Body of pancreas (tissue), 4 donors: ENCODE results near the gene CCDC60. TPM values are rescaled to one million over a fixed set of nuclear protein-coding genes. Genes with fewer than 3 reads are reported as not detected.

Source experiments
- ATAC-seq: fragments of 150-250 bp; one replicate; pipeline ENCODE4 v1.9.1; 2016
- DNase-seq, 4 donors: peaks; one replicate each; pipeline ENCODE4 v3.0.0-alpha.2; 2019
- H3K27ac ChIP-seq, 4 donors: fragments of 200-600 bp; sonication (generic); 1 replicate in 3 of 4; 2 replicates in 1 of 4; pipeline versions ENCODE4 v1.5.1 to v1.6.1; 2016 to 2019; ENCODE audit warnings: mild to moderate bottlenecking in 1 of 4, mixed read lengths in 1 of 4, moderate library complexity in 1 of 4
- H3K27me3 ChIP-seq, 2 donors: fragments of 200-600 bp; sonication (generic); one replicate each; pipeline ENCODE4 v1.6.0; 2016; ENCODE audit warnings: mild to moderate bottlenecking in 1 of 2
- H3K36me3 ChIP-seq, 2 donors: fragments of 200-600 bp; sonication (generic); replicated peaks in 1 of 2; 2 replicates each; pipeline ENCODE4 v1.5.1; 2016; ENCODE audit warnings: low read depth in 2 of 2; ENCODE audit not compliant: insufficient read depth in 1 of 2
- H3K4me1 ChIP-seq: fragments of 200-600 bp; sonication (generic); one replicate; pipeline ENCODE4 v1.6.0; 2016
- H3K4me3 ChIP-seq, 2 donors: fragments of 200-600 bp; sonication (generic); 1 replicate in 1 of 2; 2 replicates in 1 of 2; pipeline ENCODE4 v1.5.1; 2016 to 2019
- H3K9me3 ChIP-seq, 3 donors: fragments of 200-600 bp; sonication (generic); 1 replicate in 2 of 3; 2 replicates in 1 of 3; pipeline ENCODE4 v1.5.1; 2016
- POLR2A ChIP-seq, 3 donors: fragments of 450-650 bp; IDR thresholded peaks; one replicate each; pipeline ENCODE4 v1.6.1; 2016; ENCODE audit warnings: antibody characterized with exemption in 3 of 3, mild to moderate bottlenecking in 2 of 3
- WGBS, 2 donors: methylation state at CpG; one replicate each; pipeline ENCODE4 v1.1.5; 2017; 5-methylcytosine and 5-hydroxymethylcytosine counted together
- intact Hi-C: fragments of 100-400 bp; cut with DNase I; formaldehyde crosslinking; loops from one replicate; pipeline ENCODE4 v1.15.1; 2023
- total RNA-seq, 2 donors: library from RNA; depleted of rRNA; stranded (reverse); fragments of >200 nt; gene quantifications; one replicate each; pipeline ENCODE4 v1.1.0, GENCODE V29; 2016
- TF ChIP-seq, protein P1 (sequence below), 7 experiments: fragments of 450-650 bp in 4 of 7; fragments of 200-600 bp in 3 of 7; sonication (generic) in 3 of 7; IDR thresholded peaks; one replicate each; pipeline ENCODE4 v1.5.1; 2016 to 2019; ENCODE audit warnings: antibody characterized with exemption in 7 of 7

CCDC60 gene
- total RNA-seq, 2 donors from 2014 or later, result not detected

DNA sequence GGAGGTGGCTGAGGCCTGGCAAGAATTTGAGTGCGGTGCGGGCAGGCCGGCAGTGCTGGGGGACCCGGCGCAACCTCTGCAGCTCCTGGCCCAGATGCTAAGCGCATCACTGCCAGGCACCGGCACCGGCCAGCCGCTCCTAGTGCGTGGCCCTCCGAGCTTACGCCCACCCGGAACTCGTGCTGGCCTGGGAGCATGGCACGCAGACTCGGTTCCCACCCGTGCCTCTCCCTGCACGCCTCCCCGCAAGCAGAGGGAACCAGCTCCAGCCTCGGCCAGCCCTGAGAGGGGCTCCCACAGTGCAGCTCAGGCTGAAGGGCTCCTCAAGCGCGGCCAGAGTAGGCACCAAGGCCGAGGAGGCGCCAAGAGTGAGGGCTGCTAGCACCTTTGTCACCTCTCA, 63.7 kb downstream of the CCDC60 start:
- WGBS, 2 donors, result 91 to 94% methylated on average over 24 of the region's 24 CpGs
- no peaks in the 10 kb centered on the region for H3K27me3 ChIP-seq
- no peak overlapping the region for H3K27ac ChIP-seq
- TF ChIP-seq, protein P1, sequence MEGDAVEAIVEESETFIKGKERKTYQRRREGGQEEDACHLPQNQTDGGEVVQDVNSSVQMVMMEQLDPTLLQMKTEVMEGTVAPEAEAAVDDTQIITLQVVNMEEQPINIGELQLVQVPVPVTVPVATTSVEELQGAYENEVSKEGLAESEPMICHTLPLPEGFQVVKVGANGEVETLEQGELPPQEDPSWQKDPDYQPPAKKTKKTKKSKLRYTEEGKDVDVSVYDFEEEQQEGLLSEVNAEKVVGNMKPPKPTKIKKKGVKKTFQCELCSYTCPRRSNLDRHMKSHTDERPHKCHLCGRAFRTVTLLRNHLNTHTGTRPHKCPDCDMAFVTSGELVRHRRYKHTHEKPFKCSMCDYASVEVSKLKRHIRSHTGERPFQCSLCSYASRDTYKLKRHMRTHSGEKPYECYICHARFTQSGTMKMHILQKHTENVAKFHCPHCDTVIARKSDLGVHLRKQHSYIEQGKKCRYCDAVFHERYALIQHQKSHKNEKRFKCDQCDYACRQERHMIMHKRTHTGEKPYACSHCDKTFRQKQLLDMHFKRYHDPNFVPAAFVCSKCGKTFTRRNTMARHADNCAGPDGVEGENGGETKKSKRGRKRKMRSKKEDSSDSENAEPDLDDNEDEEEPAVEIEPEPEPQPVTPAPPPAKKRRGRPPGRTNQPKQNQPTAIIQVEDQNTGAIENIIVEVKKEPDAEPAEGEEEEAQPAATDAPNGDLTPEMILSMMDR (IDR thresholded peaks at IDR 0.05), result no peak
- intact Hi-C loops, result no loop called here
- ATAC-seq, result no peak
- H3K9me3 ChIP-seq, result no peaks in the 10 kb centered on the region
- no peaks in the 10 kb centered on the region for H3K36me3 ChIP-seq
- no peak for DNase-seq
- no peak overlapping the region for H3K4me3 ChIP-seq
- no peaks in the 10 kb centered on the region for H3K4me1 ChIP-seq

DNA sequence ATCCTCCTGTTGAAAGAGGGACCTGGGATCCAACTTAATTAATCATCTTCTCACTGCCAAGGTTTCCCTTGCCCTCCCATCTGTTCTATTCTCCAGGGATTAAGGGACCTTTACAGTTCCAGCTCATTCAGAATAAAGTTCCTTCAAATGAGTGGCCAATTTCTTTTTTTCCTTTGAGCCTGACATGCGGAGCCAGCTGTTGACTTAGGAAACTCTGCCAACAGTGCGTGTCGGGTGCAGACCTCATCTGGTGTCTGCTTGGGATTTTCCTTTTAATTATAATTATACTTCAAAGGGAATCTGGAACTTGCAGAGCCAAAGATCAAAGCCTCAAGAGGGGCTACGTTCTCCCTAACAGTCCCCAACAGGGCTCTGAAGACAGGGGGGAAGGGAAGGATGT, 64.8 kb downstream of the CCDC60 start:
- intact Hi-C loops, result no loop called here
- no peak overlapping the region for H3K4me3 ChIP-seq
- H3K36me3 ChIP-seq, result no peaks in the 10 kb centered on the region
- DNase-seq (no peak), ATAC-seq (no peak)
- no peak for TF ChIP-seq POLR2A (IDR thresholded peaks at IDR 0.05)
- TF ChIP-seq, protein P1 (IDR thresholded peaks at IDR 0.05), result no peak
- 55 to 57% methylated on average over 4 of the region's 4 CpGs for WGBS, 2 donors
- no peaks in the 10 kb centered on the region for H3K27me3 ChIP-seq
- H3K27ac ChIP-seq, result no peak overlapping the region
- H3K4me1 ChIP-seq, result no peaks in the 10 kb centered on the region
- no peaks in the 10 kb centered on the region for H3K9me3 ChIP-seq

DNA sequence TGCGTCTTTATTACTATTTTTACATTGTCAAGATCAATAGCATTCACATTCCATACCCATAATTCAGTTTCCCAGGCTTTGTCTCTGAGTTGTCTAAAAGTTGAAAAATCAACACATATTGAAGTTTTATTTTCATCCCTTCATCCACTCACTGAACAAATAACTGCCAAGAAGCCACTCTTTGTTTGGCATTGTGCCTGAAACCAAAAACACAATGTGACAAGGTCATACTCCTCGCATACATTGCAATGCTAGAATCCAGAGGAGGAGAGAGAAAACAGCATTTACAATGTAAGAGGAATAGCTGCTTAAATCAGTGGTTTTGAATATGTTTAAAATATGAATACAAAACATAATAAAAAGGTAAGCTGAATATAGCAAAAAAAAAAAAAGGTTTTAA, 71.8 kb downstream of the CCDC60 start:
- Histone ChIP-seq H3K36me3 (no peaks in the 10 kb centered on the region), H3K9me3 (no peaks in the 10 kb centered on the region), H3K27me3 (no peaks in the 10 kb centered on the region), H3K27ac (no peak overlapping the region), H3K4me1 (no peaks in the 10 kb centered on the region), H3K4me3 (no peak overlapping the region)
- no peak for DNase-seq
- TF ChIP-seq POLR2A (IDR thresholded peaks at IDR 0.05), result no peak
- TF ChIP-seq, protein P1 (IDR thresholded peaks at IDR 0.05), result no peak
- no peak for ATAC-seq
- 22 to 23% methylated on average over 2 of the region's 2 CpGs for WGBS, 2 donors
- intact Hi-C loops, result no loop called here

DNA sequence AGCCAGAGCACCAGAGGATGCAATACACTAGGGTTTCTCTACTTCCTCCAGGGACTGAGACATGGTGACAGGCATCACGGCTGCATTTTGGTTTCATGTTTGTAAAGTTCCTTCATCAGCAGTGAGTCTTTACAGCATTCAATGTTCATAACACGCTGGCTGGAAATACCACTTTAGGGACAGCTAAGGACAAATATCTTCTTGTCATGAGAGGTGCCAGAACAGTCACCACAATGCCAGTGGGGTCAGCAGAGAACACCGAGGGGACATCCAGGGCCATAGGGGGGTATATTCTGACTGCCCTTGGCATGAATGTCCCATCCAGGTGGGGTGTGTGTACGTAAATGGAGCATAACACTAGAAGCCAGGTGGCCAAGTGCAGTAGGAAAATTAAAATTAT, 72.3 kb downstream of the CCDC60 start:
- no peaks in the 10 kb centered on the region for H3K27me3 ChIP-seq
- H3K4me3 ChIP-seq, result no peak overlapping the region
- TF ChIP-seq, protein P1 (IDR thresholded peaks at IDR 0.05), result no peak
- no peak for TF ChIP-seq POLR2A (IDR thresholded peaks at IDR 0.05)
- no peaks in the 10 kb centered on the region for H3K36me3 ChIP-seq
- WGBS, 2 donors, result 71 to 72% methylated on average over 4 of the region's 4 CpGs
- H3K27ac ChIP-seq, result no peak overlapping the region
- intact Hi-C loops, result no loop called here
- no peaks in the 10 kb centered on the region for H3K4me1 ChIP-seq
- DNase-seq (no peak), ATAC-seq (no peak)
- H3K9me3 ChIP-seq, result no peaks in the 10 kb centered on the region

DNA sequence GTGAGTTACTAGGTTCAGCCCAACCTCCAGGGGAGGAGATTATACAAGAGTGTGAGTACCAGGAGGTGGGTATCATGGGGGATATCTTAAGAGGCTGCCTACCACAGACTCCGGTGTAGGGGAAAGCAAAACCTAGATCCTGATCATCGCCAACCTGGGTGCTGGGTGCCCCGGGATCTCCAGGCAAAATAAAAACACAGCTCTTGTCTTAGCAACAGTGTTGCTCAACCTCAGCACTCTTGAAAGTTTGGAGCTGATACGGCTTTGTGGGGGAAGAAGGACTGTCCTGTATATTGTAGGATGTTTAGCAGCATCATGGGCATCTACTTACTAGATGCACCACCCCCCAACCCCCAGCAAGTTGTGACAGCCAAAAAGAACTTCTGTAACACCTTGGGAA, 74.5 kb downstream of the CCDC60 start:
- H3K27me3 ChIP-seq, result no peaks in the 10 kb centered on the region
- H3K27ac ChIP-seq, result no peak overlapping the region
- DNase-seq (no peak), ATAC-seq (no peak)
- WGBS, 2 donors, result 81 to 89% methylated on average over 4 of the region's 4 CpGs
- H3K36me3 ChIP-seq, result no peaks in the 10 kb centered on the region
- intact Hi-C loops, result no loop called here
- H3K9me3 ChIP-seq, result no peaks in the 10 kb centered on the region
- no peaks in the 10 kb centered on the region for H3K4me1 ChIP-seq
- TF ChIP-seq, protein P1 (IDR thresholded peaks at IDR 0.05), result no peak
- no peak for TF ChIP-seq POLR2A (IDR thresholded peaks at IDR 0.05)
- no peak overlapping the region for H3K4me3 ChIP-seq
